A673 (cell line): Measurements from ENCODE around the gene SYNJ1.

Experiments used
- EZH2 ChIP-seq: fragments of 200-600 bp; sonication (generic); IDR thresholded peaks from 2 replicates; pipeline ENCODE4 v1.6.1; 2017; ENCODE audit warnings: borderline replicate concordance, low read depth, mild to moderate bottlenecking, mixed read lengths, antibody characterized with exemption, low read length; ENCODE audit not compliant: poor library complexity, severe bottlenecking
- TF ChIP-seq, protein P1 (sequence below): fragments of 300-800, 200-600 bp; sonication (generic); conservative IDR thresholded peaks from 2 replicates; pipeline ENCODE4 v1.5.1; 2017; ENCODE audit warnings: low read depth, mild to moderate bottlenecking, antibody characterized with exemption, low read length, moderate library complexity, mixed read lengths

DNA sequence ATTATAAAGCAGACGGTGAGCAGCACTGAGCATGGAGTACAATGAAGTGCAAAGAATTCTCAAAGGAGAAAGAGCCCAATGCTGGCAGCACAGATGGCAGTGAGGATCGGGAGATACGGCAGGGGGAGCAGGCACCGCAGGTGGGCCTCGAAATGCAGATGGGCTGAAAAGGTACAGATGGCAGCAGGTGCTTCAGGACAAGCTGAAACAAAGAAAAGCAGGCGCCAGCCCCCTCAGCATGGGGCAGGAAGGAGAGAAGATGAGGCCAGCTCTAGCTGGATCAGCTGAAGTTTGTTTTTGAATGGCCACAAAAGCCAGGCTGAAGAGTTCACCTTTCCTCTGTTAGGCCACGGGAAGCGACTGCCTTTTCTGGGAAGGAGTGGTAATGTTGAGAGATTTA is 123.3 kb downstream of the SYNJ1 start:
- TF ChIP-seq, protein P1, sequence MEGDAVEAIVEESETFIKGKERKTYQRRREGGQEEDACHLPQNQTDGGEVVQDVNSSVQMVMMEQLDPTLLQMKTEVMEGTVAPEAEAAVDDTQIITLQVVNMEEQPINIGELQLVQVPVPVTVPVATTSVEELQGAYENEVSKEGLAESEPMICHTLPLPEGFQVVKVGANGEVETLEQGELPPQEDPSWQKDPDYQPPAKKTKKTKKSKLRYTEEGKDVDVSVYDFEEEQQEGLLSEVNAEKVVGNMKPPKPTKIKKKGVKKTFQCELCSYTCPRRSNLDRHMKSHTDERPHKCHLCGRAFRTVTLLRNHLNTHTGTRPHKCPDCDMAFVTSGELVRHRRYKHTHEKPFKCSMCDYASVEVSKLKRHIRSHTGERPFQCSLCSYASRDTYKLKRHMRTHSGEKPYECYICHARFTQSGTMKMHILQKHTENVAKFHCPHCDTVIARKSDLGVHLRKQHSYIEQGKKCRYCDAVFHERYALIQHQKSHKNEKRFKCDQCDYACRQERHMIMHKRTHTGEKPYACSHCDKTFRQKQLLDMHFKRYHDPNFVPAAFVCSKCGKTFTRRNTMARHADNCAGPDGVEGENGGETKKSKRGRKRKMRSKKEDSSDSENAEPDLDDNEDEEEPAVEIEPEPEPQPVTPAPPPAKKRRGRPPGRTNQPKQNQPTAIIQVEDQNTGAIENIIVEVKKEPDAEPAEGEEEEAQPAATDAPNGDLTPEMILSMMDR: no peak
- no peak for TF ChIP-seq EZH2
